Measurements from ENCODE around the gene CALD1. TPM values are rescaled to one million over a fixed set of nuclear protein-coding genes. Genes with fewer than 3 reads are reported as not detected.
A peak's percentile ranks its signal among the peaks of the same experiment; 100 is the strongest.

The CALD1 gene
- total and polyA plus RNA-seq, 8 donors: 146 to 1,007 (median 302) TPM

- peak in 1 of 2 donors; percentile 54 for DNase-seq
- Histone ChIP-seq H3K4me1 (peaks cover 0 to 8% (median 3%) of the 10 kb centered on the region in 4 donors), H3K27ac (no peak overlapping the region), H3K4me3 (no peak overlapping the region), H3K9me3 (no peaks in the 10 kb centered on the region), H3K36me3 (no peaks in the 10 kb centered on the region), H3K27me3 (no peaks in the 10 kb centered on the region)
- intact Hi-C loops (cut with DNase I; ENCODE audit: low total_unique reads): no loop called here
- WGBS, 5 donors: 16 to 32% (median 28%) methylated on average over 1 of the region's 1 CpG
- TF ChIP-seq CTCF (IDR thresholded peaks at IDR 0.05) (peak in 3 of 7 experiments; percentile 38 to 47 (median 42)), POLR2A (IDR thresholded peaks at IDR 0.05) (no peak), POLR2AphosphoS5 (IDR thresholded peaks at IDR 0.05) (no peak), EP300 (IDR thresholded peaks at IDR 0.05) (no peak)
Observed at GRCh38 chr7:134755422-134756022, 23.9 kb upstream of the CALD1 start.

DNA sequence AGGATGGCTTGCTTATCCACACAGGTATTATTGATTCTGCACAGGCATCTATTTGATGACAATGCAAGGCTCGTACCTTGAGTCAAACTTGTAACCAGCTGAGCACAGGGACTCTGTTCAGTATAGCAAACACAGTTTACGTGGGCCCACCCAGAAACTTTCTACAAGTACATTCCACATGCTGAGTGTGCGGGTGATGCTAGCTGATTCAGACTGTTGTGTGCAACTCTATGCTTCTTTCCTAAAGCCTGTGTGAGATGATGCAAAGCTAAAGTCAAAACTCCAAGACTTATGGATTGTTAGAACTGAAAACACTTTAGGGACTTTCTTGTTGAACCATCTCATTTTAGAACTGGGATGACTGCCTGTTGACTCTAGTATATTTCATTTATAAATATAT lies 21.5 kb upstream of the CALD1 start:
- no peaks in the 10 kb centered on the region for H3K36me3 ChIP-seq
- WGBS, 5 donors: 88 to 98% (median 94%) methylated on average over 3 of the region's 3 CpGs
- H3K4me1 ChIP-seq: peaks cover 0 to 25% (median 13%) of the 10 kb centered on the region in 4 donors
- intact Hi-C loops (cut with DNase I; ENCODE audit: low total_unique reads): no loop called here
- H3K27me3 ChIP-seq: no peaks in the 10 kb centered on the region
- TF ChIP-seq POLR2A (IDR thresholded peaks at IDR 0.05): no peak
- no peak for TF ChIP-seq CTCF (IDR thresholded peaks at IDR 0.05)
- no peak for TF ChIP-seq EP300 (IDR thresholded peaks at IDR 0.05)
- no peak for TF ChIP-seq POLR2AphosphoS5 (IDR thresholded peaks at IDR 0.05)
- DNase-seq: no peak
- H3K4me3 ChIP-seq: no peak overlapping the region
- no peaks in the 10 kb centered on the region for H3K9me3 ChIP-seq
- no peak overlapping the region for H3K27ac ChIP-seq

DNA sequence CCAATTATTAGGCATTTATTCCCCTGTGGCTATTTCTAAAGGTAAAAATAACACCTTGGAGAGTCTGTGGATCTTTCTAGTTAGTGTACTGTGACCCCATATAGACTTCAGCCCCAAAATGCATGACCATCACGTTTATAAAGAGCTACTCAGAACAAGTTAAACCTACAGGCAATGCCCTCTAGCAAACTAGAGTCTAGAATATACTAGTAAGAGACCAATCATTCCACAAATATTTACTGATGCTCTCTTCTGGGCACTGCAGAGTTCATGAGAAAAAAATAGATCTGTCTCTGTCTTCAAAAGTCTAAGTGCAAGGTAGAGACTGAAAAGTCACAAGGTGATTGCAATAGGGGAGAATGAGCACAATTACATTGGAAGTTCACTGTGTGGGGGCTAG lies 20.5 kb upstream of the CALD1 start:
- DNase-seq: no peak
- no peaks in the 10 kb centered on the region for H3K9me3 ChIP-seq
- TF ChIP-seq EP300 (IDR thresholded peaks at IDR 0.05) (no peak), CTCF (IDR thresholded peaks at IDR 0.05) (no peak), POLR2A (IDR thresholded peaks at IDR 0.05) (no peak), POLR2AphosphoS5 (IDR thresholded peaks at IDR 0.05) (no peak)
- H3K27me3 ChIP-seq: no peaks in the 10 kb centered on the region
- no peak overlapping the region for H3K4me3 ChIP-seq
- peaks cover 0 to 25% (median 13%) of the 10 kb centered on the region in 4 donors for H3K4me1 ChIP-seq
- H3K27ac ChIP-seq: no peak overlapping the region
- 24 to 47% (median 28%) methylated on average over 1 of the region's 1 CpG for WGBS, 5 donors
- intact Hi-C loops (cut with DNase I; ENCODE audit: low total_unique reads): no loop called here
- no peaks in the 10 kb centered on the region for H3K36me3 ChIP-seq

- H3K36me3 ChIP-seq: no peaks in the 10 kb centered on the region
- no peak overlapping the region for H3K4me3 ChIP-seq
- H3K27me3 ChIP-seq: no peaks in the 10 kb centered on the region
- H3K9me3 ChIP-seq: no peaks in the 10 kb centered on the region
- H3K27ac ChIP-seq: peak overlapping the region in 1 of 5 donors; percentile 14
- no peak for DNase-seq
- H3K4me1 ChIP-seq: peaks cover 0 to 25% (median 10%) of the 10 kb centered on the region in 4 donors
- WGBS, 5 donors: 33 to 47% (median 38%) methylated on average over 5 of the region's 5 CpGs
- intact Hi-C loops (cut with DNase I; ENCODE audit: low total_unique reads): no loop called here
- TF ChIP-seq CTCF (IDR thresholded peaks at IDR 0.05): no peak
- TF ChIP-seq POLR2AphosphoS5 (IDR thresholded peaks at IDR 0.05): no peak
- TF ChIP-seq EP300 (IDR thresholded peaks at IDR 0.05): no peak
- TF ChIP-seq POLR2A (IDR thresholded peaks at IDR 0.05): no peak
Observed at GRCh38 chr7:134761266-134761665, 18.2 kb upstream of the CALD1 start.

Measured in stomach (tissue), 9 donors.